K562 (cell line): ENCODE results near the gene AGPAT4.

ENCODE experiments used
- CCAR2 ChIP-seq: fragments of 200-400 bp; formaldehyde crosslinking; IDR thresholded peaks from 2 replicates; pipeline ENCODE4 v1.6.1; 2017; ENCODE audit warnings: mild to moderate bottlenecking, low read depth, low read length
- FOSL1 ChIP-seq: fragments of 200-800 bp; sonication (Bioruptor generic); conservative IDR thresholded peaks from 2 replicates; pipeline ENCODE4 v1.6.1; 2016; ENCODE audit warnings: missing genetic modification characterization, missing compliant biosample characterization
- FOXP1 ChIP-seq: sonication (generic); formaldehyde crosslinking; IDR thresholded peaks from 2 replicates; pipeline ENCODE4 v1.8.0; 2022; ENCODE audit warnings: mild to moderate bottlenecking, missing genetic modification reagents
- FUS ChIP-seq: fragments of 200-400 bp; formaldehyde crosslinking; optimal IDR thresholded peaks from 2 replicates; pipeline ENCODE3; 2017; ENCODE audit warnings: low read depth, low read length
- JUNB ChIP-seq: fragments of 450-650 bp; formaldehyde crosslinking; conservative IDR thresholded peaks from 2 replicates; pipeline ENCODE4 v1.4.0; 2020; ENCODE audit warnings: mild to moderate bottlenecking
- KLF13 ChIP-seq: fragments of 450-650 bp; IDR thresholded peaks from 2 replicates; pipeline ENCODE4 v1.6.1; 2016; ENCODE audit warnings: missing genetic modification characterization, low read depth, mild to moderate bottlenecking, missing compliant biosample characterization, moderate library complexity, borderline replicate concordance
- MAFG ChIP-seq: fragments of 450-650 bp; conservative IDR thresholded peaks from 2 replicates; pipeline ENCODE4 v1.6.1; 2016; ENCODE audit warnings: missing genetic modification characterization, missing compliant biosample characterization
- MAZ ChIP-seq, 2 experiments: fragments of 450-650 bp in 1 of 2; sonication (generic) in 1 of 2; formaldehyde crosslinking; IDR thresholded peaks in 1 of 2; conservative IDR thresholded peaks in 1 of 2; 2 replicates each; pipeline versions ENCODE4 v1.4.0 to v1.5.0; 2020; ENCODE audit warnings: mild to moderate bottlenecking in 1 of 2, missing genetic modification reagents in 1 of 2
- RBBP5 ChIP-seq: fragments of 200-600 bp; sonication (generic); IDR thresholded peaks from 2 replicates; pipeline ENCODE4 v1.6.1; 2012; ENCODE audit warnings: borderline replicate concordance, mild to moderate bottlenecking, low read length, control low read depth, inconsistent platforms; ENCODE audit not compliant: insufficient read depth, poor library complexity, severe bottlenecking
- ZBTB7A ChIP-seq: IDR thresholded peaks from 2 replicates; pipeline ENCODE4 v1.6.1; 2011; ENCODE audit warnings: low read depth, mild to moderate bottlenecking, low read length, moderate library complexity, borderline replicate concordance; ENCODE audit not compliant: control insufficient read depth
- ZNF347 ChIP-seq: fragments of 450-650 bp; formaldehyde crosslinking; IDR thresholded peaks from 2 replicates; pipeline ENCODE4 v1.4.0; 2020; ENCODE audit warnings: low read depth, mild to moderate bottlenecking, moderate library complexity
- TF ChIP-seq, protein P1 (sequence below), 3 experiments: IDR thresholded peaks in 2 of 3; conservative IDR thresholded peaks in 1 of 3; 2 replicates each; pipeline ENCODE4 v1.5.1; 2011 to 2012; ENCODE audit warnings: low read length in 3 of 3, mild to moderate bottlenecking in 3 of 3, control low read depth in 2 of 3, improper control_type of control experiment in 1 of 3, inconsistent platforms in 1 of 3, low read depth in 1 of 3, mixed read lengths in 1 of 3, moderate library complexity in 1 of 3; ENCODE audit not compliant: insufficient read depth in 2 of 3

DNA sequence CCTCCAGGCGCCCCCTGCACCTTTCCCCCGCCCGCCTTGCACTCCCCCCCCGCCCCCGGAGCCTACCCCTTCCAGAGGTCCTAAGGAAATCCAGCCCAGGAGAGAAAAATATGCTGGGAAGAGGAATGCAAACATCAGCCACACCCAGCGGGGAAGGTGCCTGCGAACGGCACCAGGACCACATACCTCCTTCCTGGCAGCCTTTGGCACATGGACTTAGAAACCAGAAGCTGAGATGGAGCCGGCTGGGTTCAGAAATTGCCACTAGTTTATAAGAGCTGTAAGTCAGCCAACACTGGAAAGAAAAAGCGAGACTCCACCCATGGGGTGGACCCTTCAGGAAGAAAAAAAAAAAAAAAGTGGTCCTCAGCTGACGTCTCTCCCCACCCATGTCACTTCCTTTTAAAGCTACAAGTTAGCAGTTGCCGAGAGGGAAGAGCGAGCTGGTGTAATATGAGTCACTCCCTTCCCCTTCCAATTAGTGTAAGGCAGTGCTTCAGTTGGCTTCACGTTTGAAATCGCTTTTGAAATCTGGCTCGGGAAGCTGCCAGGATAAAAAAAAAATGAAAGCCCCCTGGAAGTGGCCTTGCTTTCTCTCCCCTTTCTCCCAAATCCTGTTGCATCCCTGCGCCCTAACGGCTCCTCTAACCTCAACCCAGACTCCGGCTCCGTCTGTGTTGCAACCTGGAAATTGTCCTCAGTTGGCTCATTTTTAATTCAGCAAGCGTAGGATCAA lies at the start of gene AGPAT4:
- TF ChIP-seq ZBTB7A (no peak), KLF13 (no peak), FOSL1 (tag) (peak; percentile 92), ZNF347 (no peak), MAZ (CRISPR knock-in tag; conservative IDR thresholded peaks at IDR 0.05 in 1 of 2, IDR thresholded peaks at IDR 0.05 in 1 of 2) (peak in 1 of 2 experiments; percentile 57; a peak in 2 of 4 replicates), JUNB (CRISPR knock-in tag) (no peak), CCAR2 (no peak), FUS (no peak), MAFG (no peak), RBBP5 (peak; percentile 23), FOXP1 (CRISPR knock-in tag) (no peak)
- TF ChIP-seq, protein P1, sequence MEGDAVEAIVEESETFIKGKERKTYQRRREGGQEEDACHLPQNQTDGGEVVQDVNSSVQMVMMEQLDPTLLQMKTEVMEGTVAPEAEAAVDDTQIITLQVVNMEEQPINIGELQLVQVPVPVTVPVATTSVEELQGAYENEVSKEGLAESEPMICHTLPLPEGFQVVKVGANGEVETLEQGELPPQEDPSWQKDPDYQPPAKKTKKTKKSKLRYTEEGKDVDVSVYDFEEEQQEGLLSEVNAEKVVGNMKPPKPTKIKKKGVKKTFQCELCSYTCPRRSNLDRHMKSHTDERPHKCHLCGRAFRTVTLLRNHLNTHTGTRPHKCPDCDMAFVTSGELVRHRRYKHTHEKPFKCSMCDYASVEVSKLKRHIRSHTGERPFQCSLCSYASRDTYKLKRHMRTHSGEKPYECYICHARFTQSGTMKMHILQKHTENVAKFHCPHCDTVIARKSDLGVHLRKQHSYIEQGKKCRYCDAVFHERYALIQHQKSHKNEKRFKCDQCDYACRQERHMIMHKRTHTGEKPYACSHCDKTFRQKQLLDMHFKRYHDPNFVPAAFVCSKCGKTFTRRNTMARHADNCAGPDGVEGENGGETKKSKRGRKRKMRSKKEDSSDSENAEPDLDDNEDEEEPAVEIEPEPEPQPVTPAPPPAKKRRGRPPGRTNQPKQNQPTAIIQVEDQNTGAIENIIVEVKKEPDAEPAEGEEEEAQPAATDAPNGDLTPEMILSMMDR (IDR thresholded peaks at IDR 0.05 in 2 of 3, conservative IDR thresholded peaks at IDR 0.05 in 1 of 3; ENCODE audit: insufficient read depth in 2 of 3, low read depth in 1 of 3, low read length in 3 of 3), result no peak
